Stimulated activated CD4-positive, alpha-beta T cell treated with anti-CD3 and anti-CD28 coated beads, Interleukin-4, amount 100 ng/mL, for 48 hours (primary cell): Measurements from ENCODE around the gene MEIKIN.

Experiments used
- DNase-seq, 2 donors: peaks; one replicate each; pipeline ENCODE4 v3.0.0-alpha.2; 2020; ENCODE audit warnings: low read depth in 2 of 2

The MEIKIN gene, protein sequence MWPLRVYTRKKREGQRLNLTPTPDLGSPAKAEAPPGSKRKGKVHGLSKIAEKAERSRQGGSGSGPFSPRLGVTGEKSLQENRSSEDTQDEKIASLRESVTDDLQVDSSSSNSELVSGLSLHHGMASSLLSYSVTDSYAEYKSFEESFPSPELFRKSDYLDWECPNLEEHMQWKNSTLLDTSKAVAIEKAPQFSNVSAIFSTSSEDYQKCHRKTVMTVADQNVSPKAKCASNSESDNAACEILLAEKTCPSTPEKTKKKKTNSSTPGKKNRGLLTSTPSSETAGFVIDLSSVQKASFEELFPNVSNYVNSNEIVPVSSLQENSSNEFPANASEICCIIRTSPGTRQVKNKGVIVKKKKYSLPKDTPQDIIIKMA

DNA sequence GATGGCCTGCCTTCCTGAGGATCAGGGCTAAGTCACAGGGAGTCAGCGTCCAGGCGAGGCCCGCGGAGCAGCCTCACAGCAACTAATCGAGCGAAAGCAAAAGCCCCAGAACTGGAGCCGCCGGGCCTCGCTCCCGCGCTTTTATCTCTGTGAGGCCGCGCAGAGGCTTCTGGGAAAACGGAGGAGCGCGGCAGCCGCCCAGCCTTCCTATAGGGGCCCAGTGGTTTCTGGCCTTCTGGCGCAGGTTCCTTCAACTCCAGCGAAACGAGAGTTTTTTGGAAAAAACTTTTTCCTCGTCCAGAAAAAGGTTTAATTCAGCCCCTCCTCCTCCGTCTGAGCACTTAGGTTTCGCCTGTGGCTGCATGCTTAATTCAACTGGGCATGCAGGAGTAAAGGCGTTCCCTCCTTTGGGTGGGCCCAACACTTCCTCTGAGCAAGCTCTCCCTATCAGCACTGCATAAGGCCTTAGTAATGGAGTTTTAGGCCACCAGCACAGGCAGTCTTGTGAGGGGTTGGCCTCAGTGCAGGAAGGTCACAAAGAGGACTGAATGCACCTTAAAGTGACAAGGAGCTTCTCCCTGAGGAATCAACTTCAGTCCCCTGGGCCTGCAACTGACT, at the start of gene MEIKIN:
Gene MEIKIN (minus strand): TSS at position 113 of the 618 bp plus-strand sequence. CDS start 158 bp downstream, outside the sequence.
- DNase-seq = no peak

DNA sequence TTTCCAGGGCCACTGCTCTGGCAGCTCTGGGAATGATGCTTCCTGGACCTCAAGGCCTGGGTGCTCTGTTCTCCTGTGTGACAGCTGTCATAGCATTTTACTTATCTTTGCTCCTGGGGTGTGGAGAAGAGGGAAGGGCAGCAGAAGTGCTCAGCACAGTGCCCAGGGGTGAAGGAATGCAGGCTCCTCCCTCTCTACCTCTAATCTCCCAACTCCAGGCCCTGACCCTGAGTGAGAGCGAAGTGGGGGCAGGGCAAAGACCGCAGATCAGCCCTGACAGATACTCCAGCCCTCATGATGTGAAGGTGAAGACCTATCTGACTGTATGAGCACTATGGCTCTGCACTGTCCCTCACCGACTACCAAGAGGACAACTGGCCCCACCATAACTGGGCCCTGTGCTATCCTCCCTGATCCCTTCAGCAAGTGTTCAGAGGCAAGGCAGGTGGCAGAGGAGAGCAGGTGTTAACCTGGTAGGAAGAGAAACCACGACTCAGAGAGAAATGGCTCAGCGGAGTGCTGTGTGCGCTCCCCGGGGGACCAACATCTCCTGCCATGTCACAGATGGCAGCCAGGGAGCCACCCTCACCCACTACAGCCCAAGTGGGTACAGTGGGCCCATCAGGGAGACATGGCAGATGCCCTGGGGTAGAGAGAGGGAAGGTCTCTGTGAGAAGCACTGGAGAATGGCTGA, 49.2 kb upstream of the MEIKIN start:
- DNase-seq = no peak

DNA sequence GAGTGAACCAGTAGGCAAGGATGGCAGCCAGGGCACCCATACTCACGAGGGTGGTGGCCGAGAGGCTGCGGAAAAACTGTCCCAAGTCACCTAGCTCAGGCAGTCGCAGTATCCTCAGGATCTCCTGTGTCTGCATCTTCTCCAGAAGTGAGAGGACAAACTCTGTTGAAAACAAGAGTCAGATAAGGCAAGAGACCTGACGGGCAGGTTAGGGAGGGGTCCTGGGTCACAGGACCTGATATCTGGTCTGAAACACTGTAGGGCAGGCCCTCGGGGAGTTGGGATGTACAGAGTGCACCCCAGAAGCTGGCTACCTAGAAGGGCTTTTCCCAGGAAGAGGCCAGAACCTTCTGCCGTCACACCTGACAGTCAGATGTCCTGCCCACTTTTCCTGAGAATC, 48.6 kb upstream of the MEIKIN start:
- DNase-seq = no peak

DNA sequence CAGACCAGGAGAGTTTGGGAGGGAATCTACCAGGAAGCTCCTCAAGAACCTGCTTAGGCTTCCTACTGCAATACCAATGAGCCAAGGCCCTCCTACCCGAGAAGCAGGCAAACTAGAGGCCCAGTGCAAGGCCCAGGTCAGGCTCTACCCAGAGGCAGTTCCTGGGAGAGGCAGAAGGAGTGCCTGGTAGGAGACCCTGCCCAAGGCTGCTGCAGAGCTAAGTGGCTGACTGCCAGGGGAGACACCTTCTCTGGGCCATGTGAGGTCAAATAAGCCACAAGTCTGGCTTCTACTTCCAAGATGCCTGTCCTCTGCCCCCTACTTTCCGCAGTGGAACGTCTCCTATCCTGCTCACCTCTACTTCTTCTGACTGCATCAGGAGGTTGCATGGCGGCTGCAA, 48.2 kb upstream of the MEIKIN start:
- no peak for DNase-seq

DNA sequence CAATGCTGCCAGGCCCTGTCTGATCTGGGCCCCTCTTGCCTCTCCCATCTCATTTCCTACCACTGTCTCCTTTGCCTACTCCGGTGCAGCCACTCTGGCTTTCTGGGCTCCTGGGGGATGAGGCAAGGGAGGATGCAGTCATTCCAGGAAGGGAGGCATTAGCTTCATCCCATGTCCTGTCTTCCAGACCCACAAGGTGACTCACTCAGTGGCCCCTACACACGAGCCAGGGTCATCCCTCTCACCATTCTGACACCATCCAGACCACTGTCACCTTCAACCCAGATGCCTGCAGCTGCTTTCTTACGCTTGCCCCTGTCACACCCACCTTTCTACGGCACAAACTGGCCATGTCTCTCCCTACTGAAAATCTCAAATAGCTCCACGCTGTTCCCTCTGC, 46.9 kb upstream of the MEIKIN start:
- no peak for DNase-seq

DNA sequence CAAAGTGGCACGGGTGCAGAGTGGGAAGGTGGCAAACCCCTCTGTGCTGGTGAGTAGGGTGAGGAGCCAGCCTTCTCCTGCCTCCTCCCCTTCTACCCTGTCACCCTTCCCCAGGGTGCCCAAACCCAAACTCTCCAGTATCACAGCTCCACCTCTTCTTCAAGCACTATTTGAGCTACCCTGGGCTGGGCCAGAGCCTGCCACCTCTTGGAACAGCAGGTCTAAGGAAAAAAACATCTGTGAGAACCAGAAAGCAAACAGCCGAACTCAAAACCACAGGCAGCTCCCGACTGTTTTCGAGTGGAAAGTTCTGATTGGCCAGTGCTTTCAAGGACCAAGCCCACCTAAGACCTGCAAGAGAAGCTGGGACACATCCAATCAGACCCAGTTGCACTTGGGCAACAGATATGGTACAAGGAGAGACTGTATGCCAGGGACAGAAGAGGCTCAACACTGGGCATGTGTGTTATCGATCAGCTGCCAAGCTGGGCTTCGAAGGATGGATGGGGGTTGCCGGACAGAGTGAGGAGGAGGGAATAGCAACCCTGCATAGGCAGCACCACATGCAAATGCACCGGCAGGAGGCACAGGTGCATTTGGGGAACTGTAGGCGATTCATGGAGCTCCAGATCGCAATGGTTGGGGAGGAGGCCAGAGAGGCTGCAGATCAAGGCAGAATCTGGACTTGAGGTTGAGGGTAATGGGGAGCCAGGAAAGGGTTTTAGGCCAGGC, 46.3 kb upstream of the MEIKIN start:
- DNase-seq = no peak

DNA sequence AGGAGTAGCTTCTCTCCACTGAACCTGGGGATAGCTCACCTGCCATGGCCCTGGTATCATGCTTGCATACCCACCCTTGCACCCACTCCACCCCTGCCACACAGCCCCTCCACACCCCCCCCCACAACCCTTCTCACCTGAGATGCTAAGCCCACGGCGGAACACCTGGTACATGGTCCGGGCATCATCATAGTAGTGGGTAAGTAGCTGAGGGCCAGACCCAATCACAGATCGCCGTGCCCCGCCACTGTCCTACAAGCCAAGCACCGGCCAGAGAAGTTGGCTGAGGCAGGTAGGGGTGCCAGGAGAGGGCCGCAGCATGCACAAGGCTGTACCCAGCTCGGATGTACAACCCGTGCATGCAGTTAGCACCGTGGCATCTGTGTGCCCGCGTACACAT, 45.3 kb upstream of the MEIKIN start:
- no peak for DNase-seq

DNA sequence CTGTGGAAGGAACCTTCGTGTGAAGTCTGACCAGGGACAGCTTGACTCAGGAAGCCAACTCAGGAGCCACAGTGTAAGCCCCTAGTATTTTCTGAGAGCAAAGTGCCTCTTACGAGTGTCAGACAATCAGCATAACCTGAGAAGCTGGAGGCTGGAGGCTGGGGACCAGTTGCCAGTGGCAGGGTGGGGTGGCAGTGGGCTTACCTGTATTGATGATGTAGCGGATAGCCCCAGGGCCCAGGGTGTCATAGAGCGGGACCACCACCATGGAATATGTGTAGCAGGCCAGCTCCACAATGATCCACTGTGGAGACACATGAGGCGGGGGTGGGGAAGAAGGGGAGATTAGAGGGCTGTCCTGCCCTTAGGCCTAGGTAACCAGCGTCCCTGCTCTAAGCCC, 43.1 kb upstream of the MEIKIN start:
- DNase-seq = no peak

DNA sequence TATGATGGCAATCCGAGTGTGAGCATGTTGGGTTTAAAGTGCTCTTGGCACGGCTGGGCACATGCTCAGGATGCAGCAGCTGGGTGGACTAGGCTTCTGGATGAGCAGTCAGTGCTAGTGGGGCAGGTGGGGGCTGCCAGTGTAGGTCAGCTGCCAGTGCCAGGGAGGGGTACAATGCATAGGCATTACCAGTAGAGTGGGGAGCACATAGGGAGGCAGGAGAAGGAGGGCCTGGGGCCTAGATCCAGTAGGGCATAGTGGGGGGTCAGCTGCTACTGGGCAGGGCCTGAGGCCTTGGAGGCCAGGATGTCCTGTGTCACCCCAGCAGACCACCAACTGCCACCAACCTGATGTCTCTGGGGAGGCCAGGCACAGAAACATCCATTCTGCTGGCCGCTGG, 41.8 kb upstream of the MEIKIN start:
- no peak for DNase-seq

DNA sequence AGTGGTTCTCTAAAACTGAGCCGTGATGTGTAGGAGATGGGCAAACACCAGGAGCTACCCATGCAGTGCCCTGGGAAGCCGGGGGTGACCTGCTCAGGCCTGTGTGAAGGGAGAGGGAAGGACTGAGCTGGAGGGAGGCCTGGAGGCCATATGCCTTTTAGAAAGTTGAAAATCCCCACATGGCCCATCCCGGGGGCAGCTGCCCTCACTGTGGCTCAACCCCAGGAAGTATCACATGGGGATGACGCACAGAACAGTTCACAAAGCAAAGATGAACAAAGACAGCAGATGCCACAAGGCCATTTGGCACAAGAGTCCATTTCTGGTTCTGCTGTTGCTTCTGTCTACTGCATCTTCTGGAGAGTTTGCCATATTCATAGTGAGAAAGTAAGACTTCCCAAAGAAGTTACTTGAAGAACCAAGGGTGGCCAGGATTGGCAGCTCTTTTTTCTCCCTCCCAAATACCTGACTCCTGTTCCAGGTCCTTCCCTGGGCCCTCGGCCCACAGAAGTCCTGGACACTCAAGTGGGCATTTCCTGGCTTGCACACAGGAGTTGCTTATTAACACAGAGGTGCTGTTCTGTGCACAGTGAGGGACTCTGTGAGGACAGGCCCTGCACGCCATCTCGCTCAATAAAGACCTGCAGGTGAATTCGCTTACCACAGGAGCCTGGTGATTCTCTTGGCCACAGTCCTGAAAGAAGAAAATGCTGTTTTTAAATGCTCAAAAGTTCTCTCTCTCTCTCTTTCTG, 40.9 kb upstream of the MEIKIN start:
- DNase-seq = no peak

DNA sequence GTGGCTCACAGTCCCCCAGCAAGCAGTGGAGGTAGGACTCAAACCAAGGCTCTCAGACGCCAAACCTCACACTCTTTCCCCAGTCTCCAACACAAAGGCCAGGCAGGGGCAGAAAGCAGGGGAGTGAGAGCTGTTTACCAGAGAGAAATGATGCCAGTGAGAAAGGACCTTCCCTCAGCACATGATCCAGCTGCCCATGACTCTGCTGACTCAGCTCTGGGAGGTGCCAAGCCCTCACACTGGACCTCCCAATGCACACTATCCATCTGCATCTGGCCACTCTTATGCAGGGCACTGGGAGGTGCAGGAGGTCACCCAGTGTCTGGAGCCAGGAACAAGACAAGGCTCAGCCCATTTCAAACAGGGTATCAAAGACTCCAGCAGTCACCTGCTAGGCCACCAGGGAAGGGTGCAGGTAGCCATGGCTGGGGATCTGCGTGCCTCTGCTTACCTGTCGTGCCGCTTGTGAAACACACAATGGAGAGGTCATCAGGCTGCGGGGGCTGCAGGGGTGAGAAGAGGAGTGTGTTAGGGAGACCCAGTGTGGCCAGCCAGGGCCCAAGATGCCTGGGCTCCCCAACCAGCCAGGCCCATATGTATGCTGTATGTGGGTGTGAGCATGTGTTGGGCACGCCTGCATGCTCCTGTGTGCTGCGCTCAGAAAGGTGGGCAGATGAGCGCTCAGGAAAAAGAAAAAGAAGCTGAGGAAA, 39.6 kb upstream of the MEIKIN start:
- DNase-seq = no peak

DNA sequence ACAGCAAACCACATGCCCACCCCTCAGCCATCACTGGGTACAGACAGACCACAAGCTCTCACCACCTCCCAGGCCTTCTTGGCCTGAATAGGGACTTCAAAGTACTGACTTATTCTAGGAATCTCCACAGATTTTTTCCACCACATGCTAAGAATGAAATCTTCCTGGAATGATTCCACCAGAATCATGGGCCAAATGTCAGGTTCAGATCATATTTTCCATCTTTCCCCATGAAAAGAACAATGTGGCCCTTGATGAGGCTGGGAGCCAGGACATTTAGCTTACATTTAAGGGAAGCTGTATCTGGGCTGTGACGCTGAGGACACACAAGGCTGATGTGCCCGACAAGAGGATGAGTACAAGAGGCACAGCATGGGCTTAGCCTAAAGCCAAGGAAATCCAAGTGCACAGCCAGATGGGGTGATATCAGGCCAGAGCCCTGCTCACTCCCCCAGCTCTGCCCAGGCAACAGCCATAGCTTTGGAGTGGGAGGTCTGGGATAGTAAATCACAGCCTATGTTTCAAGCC, 37.8 kb upstream of the MEIKIN start:
- DNase-seq = no peak

DNA sequence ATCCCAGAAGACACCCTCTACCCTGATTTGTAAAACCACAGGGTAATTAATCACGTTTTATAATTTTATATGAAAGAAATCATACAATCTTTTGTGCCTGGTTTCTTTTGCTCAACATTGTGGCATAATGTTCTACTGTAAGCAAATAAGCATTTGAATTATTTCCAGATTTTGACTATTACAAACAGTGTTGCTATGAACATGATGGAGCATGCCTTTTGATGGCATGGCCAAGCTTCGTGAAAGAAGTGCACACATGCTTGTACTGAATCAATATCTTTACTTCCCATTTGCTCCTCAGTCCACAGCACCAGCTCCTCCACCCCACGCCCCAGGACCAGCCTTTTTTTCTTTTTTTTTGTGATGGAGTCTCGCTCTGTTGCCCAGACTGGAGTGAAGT, 36.1 kb upstream of the MEIKIN start:
- no peak for DNase-seq

DNA sequence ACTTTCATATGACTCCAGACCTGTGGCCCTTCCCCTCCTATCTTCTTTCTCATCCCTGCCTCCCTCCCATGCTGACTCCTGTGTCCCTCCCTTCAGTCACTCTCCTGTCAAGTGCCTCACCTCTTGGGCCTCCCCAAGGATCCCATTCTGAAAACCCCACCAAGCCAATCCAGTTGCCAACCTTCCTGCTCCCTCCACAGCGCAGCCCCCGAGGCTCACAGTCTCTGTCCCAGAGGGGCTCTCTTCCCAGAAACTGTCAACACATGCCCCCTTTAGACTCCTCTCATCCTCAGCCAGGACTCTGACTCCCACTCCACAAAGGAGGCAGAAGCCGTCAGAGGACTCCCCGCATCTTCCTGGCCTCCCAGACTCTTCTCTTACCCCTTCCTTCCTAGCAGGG, 35.2 kb upstream of the MEIKIN start:
- no peak for DNase-seq

DNA sequence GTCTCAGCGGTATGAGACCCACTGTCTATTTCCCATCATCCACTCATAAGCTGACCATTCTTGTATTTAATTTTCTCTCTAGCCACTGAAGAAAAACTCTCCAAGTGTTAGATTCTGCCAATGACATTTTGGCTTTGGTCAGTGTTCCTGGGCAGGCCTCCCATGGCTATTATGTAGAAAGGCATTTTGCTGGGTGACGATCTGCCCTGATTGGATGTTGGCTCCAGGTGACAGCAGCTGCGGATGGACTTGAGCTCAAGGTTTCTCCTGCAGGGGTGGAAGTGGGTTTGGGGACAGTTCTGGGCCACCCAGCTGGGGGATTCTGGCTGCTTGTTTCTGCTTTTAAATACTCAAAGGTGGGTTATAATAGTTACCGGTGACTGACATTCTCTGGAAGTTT, 34.4 kb upstream of the MEIKIN start:
- no peak for DNase-seq

DNA sequence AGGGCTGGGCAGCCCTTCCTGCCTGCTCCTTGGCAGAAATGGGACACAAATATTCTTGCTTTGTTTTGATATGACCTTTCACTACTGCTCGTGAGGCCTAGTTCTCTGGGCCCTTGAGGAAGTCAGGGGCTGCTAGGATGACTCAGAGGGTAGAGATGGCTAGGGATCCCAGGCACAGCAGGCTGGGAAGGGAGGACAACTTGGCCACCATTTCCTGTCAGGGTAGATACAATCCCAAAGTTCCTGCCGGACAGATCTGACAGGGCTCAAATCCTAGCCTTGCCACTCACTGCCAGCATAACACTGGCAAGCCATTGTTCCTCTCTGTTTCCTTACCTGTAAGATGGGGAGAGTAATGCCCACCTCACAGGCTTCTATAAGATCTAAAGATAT, 31.7 kb upstream of the MEIKIN start:
- DNase-seq = no peak

DNA sequence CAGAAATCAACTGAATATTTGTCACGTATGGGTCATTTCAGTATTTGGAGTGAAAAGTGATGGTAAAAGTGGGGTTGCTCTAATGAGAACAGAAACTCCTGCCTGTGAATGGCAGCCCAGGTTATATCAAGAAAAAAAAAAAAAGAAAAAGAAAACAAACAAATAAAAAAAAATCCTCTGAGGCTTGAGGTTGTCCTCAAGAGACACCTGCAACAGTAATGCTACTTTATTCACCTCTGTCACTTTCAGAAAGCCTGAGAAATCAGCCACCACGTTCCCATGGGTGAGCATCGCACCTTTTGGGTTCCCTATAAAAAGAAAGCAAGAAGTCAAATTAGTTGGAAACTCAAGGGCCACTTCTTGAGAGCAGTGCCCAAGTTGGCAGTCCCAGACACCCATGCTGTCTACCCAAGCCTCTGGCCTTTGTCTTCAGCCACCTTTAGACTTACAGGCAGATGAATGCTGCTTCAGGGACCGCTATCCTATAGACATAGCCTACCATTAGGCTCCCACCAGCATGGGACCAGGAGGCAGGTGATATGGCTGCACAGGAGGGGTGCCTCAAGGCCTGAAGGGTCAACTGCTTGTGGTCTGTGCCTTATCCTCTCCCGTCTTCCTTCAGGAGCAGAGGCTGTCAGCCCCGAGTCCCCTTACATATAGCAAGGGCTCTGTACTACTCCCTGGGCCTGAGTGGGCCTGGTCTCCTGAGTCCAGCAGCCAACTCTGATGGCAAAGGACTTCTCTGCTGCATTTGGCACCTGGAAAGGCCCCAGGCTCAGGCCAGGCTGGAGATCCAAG, 31.1 kb upstream of the MEIKIN start:
- no peak for DNase-seq

DNA sequence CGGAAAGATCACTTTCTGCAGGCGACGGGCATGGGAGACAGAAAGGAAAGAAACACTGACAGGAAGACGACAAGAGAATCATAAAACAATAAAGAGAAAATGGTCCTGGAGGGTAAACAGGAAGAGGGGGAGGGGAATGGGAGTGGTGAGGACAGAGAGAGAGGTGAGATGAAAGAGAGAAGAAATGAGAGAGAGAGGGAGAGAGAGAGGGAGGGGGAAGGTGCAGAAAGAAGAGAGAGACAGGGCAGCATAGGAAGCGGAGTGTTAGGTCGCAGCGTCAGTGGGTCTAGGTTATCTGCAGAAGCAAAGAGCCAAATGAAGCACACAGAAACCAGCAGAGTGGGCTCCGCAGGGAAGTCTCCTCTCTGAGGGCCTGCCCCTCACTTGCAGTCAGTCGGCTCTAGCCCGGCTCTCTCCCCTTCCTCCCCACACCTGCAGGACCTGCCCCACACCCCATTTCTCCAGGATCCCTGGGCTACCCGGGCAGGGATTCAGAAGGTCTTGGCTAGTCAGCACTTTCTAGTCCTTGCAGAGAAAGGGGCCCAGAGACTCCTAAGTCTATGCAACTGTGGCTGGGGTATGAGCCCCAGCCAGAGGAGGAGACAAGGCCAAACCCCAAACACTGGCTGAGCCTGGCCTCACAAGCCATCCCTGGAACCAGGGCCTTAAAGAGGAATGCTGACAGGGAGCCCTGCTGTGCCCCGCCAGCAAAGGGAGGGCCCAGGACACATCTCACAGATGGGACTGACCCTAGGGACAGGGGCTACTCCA, 29.7 kb upstream of the MEIKIN start:
- no peak for DNase-seq

DNA sequence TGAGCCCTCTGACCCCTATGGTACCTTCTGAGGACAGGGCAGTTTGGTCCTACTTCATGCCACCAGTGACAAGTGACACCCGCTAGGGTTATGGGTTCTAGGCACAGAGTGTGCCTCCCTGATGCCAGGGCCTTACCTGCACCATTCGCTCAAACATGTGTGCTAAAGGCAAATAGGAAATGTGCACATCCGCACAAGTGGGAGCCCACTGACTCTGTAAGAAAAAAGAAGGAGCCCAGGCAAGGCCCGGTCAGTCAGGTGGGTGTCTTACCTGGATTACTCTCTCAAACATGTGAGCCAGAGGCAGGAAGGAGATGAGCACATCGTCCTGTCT, 29.1 kb upstream of the MEIKIN start:
- DNase-seq = no peak
